Bronchial epithelial cell (primary cell): ENCODE measurements around the gene HLA-DMA. TPM values are rescaled to one million over a fixed set of nuclear protein-coding genes. Genes with fewer than 3 reads are reported as not detected.

Source experiments
- DNase-seq: peaks from one replicate; pipeline ENCODE4 v3.0.0-alpha.2; 2010; ENCODE audit warnings: low read depth
- FAIRE-seq: peaks from 2 replicates; lab custom pipeline; 2011; peaks lifted over from hg19 to GRCh38; lab: Jason Lieb, UNC
- H3K27me3 ChIP-seq: 2 replicates; pipeline ENCODE4 v1.5.1; 2011; ENCODE audit warnings: low read length; ENCODE audit not compliant: control insufficient read depth, insufficient read depth
- H3K36me3 ChIP-seq: 2 replicates; pipeline ENCODE4 v1.5.1; 2011; ENCODE audit warnings: low read length; ENCODE audit not compliant: control insufficient read depth, insufficient read depth
- H3K4me3 ChIP-seq: 2 replicates; pipeline ENCODE4 v1.5.1; 2011; ENCODE audit warnings: mild to moderate bottlenecking, low read depth, low read length, control low read depth
- CTCF ChIP-seq: IDR thresholded peaks from 2 replicates; pipeline ENCODE4 v1.5.1; 2011; ENCODE audit warnings: mild to moderate bottlenecking, moderate library complexity, low read length, control low read depth, inconsistent platforms; ENCODE audit not compliant: insufficient read depth, severe bottlenecking
- total RNA-seq: library from RNA; depleted of rRNA; stranded (reverse); fragments of >200 nt; gene quantifications from 2 replicates; pipeline ENCODE4 v1.2.1, GENCODE V29; 2014

Gene HLA-DMA
- total RNA-seq, 1 donor from 2014 or later, result 0.26 TPM

GRCh38 chr6:32920715-32921114 lies 32.2 kb downstream of the HLA-DMA start:
- Histone ChIP-seq H3K4me3 (no peak overlapping the region), H3K36me3 (no peaks in the 10 kb centered on the region), H3K27me3 (peaks cover 4% of the 10 kb centered on the region)
- no peak for TF ChIP-seq CTCF
- DNase-seq (no peak), FAIRE-seq (no peak)

GRCh38 chr6:32912951-32913350 lies 39.9 kb downstream of the HLA-DMA start:
- DNase-seq (no peak), FAIRE-seq (no peak)
- no peak for TF ChIP-seq CTCF
- no peaks in the 10 kb centered on the region for H3K36me3 ChIP-seq
- H3K27me3 ChIP-seq, result peaks cover 7% of the 10 kb centered on the region
- H3K4me3 ChIP-seq, result no peak overlapping the region

- DNase-seq (no peak), FAIRE-seq (no peak)
- no peak for TF ChIP-seq CTCF
- Histone ChIP-seq H3K36me3 (no peaks in the 10 kb centered on the region), H3K4me3 (no peak overlapping the region), H3K27me3 (peaks cover 4% of the 10 kb centered on the region)
Measured at GRCh38 chr6:32908897-32909296, 44.0 kb downstream of the HLA-DMA start.

GRCh38 chr6:32906539-32906938 lies 46.4 kb downstream of the HLA-DMA start:
- Histone ChIP-seq H3K4me3 (no peak overlapping the region), H3K36me3 (no peaks in the 10 kb centered on the region), H3K27me3 (peaks cover 3% of the 10 kb centered on the region)
- FAIRE-seq, result no peak
- peak; percentile 55 for DNase-seq
- TF ChIP-seq CTCF, result no peak

GRCh38 chr6:32905078-32905477 lies 47.8 kb downstream of the HLA-DMA start:
- Histone ChIP-seq H3K4me3 (no peak overlapping the region), H3K27me3 (no peaks in the 10 kb centered on the region), H3K36me3 (no peaks in the 10 kb centered on the region)
- DNase-seq, result no peak
- no peak for TF ChIP-seq CTCF
- FAIRE-seq, result no peak

GRCh38 chr6:32903952-32904351 lies 48.9 kb downstream of the HLA-DMA start:
- no peak for FAIRE-seq
- TF ChIP-seq CTCF, result no peak
- Histone ChIP-seq H3K27me3 (no peaks in the 10 kb centered on the region), H3K4me3 (no peak overlapping the region), H3K36me3 (no peaks in the 10 kb centered on the region)
- no peak for DNase-seq

Other genes starting within 250 kb of the HLA-DMA start
- not detected in 2 replicates for gene HLA-DQA2, start 211.7 kb downstream of the HLA-DMA start, total RNA-seq
- gene HLA-DQB2, start 189.6 kb downstream of the HLA-DMA start, total RNA-seq, result not detected in 2 replicates
- 0.26 and 3.2 TPM in 2 replicates for gene HLA-DOB, start 136.1 kb downstream of the HLA-DMA start, total RNA-seq
- 25.0 and 43.1 TPM in 2 replicates for gene TAP2, start 114.4 kb downstream of the HLA-DMA start, total RNA-seq
- 19.5 and 22.9 TPM in 2 replicates for gene PSMB8, start 109.0 kb downstream of the HLA-DMA start, total RNA-seq
- 27.7 and 28.2 TPM in 2 replicates for gene TAP1, start 99.4 kb downstream of the HLA-DMA start, total RNA-seq
- 0.53 and 1.2 TPM in 2 replicates for gene PSMB9, start 98.9 kb downstream of the HLA-DMA start, total RNA-seq
- gene HLA-DMB, start 12.1 kb downstream of the HLA-DMA start, total RNA-seq, result 0.26 and 0.38 TPM in 2 replicates
- gene BRD2, start 15.5 kb upstream of the HLA-DMA start, total RNA-seq, result 57.1 and 71.7 TPM in 2 replicates
- not detected in 2 replicates for gene HLA-DOA, start 56.5 kb upstream of the HLA-DMA start, total RNA-seq
- 0.26 and 1.1 TPM in 2 replicates for gene HLA-DPA1, start 120.6 kb upstream of the HLA-DMA start, total RNA-seq
- gene HLA-DPB1, start 122.9 kb upstream of the HLA-DMA start, total RNA-seq, result 0.53 TPM in 1 of 2 replicates, not detected in the other
- under 0.01 TPM in 2 replicates for gene COL11A2, start 239.4 kb upstream of the HLA-DMA start, total RNA-seq
- gene RXRB, start 247.6 kb upstream of the HLA-DMA start, total RNA-seq, result 13.2 and 15.3 TPM in 2 replicates
- gene SLC39A7, start 247.8 kb upstream of the HLA-DMA start, total RNA-seq, result 90.4 and 94.0 TPM in 2 replicates